Measurements from ENCODE around the gene SMYD3.

DNA sequence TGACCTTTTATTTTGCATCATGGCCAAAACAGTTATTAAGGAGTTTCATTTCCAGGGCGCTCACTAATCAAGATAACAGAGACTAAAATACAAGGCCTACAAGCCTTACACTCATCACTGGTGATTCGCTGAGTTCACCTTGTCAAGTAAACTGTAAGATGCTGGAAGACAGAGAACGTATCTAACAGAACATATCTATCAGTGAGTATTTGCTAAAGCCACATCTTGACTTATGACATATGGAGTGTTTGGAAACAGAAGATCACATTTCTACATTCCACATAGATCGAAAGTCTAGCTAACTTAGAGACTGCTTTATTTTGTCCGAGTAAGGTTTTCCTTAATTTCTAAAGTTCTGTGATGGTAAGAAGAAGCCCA lies 506.5 kb downstream of the SMYD3 start:
- TF ChIP-seq, protein P1, sequence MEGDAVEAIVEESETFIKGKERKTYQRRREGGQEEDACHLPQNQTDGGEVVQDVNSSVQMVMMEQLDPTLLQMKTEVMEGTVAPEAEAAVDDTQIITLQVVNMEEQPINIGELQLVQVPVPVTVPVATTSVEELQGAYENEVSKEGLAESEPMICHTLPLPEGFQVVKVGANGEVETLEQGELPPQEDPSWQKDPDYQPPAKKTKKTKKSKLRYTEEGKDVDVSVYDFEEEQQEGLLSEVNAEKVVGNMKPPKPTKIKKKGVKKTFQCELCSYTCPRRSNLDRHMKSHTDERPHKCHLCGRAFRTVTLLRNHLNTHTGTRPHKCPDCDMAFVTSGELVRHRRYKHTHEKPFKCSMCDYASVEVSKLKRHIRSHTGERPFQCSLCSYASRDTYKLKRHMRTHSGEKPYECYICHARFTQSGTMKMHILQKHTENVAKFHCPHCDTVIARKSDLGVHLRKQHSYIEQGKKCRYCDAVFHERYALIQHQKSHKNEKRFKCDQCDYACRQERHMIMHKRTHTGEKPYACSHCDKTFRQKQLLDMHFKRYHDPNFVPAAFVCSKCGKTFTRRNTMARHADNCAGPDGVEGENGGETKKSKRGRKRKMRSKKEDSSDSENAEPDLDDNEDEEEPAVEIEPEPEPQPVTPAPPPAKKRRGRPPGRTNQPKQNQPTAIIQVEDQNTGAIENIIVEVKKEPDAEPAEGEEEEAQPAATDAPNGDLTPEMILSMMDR (conservative IDR thresholded peaks at IDR 0.05; ENCODE audit: low read length) = no peak; the same call in 1 of the 2 replicates
- no peak for TF ChIP-seq EZH2phosphoT487 (IDR thresholded peaks at IDR 0.05; ENCODE audit: borderline replicate concordance)

Measured in Loucy (cell line).